IPS DF 19.7 (cell line): Measurements from ENCODE around the gene PRAME.
"Not testable (repeated sequence)": the region's sequence is repeated elsewhere in the genome, so short reads cannot be mapped to it uniquely, and the experiment has no call there.

Experiments used
- DNase-seq: peaks from one replicate; pipeline ENCODE4 v3.0.0-alpha.2; 2013; ENCODE audit warnings: low read depth, low spot score

The PRAME gene

GRCh38 chr22:22558972-22559603, at the start of gene PRAME:
Gene PRAME (minus strand): TSS chr22:22559265. CDS start chr22:22556832, 2,433 bp downstream.
- peak; percentile 38 for DNase-seq

- not testable (repeated sequence) for DNase-seq
These were observed 49.0 kb upstream of the PRAME start for GRCh38 chr22:22608022-22608421.

GRCh38 chr22:22605074-22605404, 46.0 kb upstream of the PRAME start:
- no peak for DNase-seq

GRCh38 chr22:22604326-22605073, 45.4 kb upstream of the PRAME start:
- no peak for DNase-seq

GRCh38 chr22:22603470-22603947, 44.4 kb upstream of the PRAME start:
- DNase-seq, result no peak

GRCh38 chr22:22600531-22601261, 41.6 kb upstream of the PRAME start:
- no peak for DNase-seq

GRCh38 chr22:22599248-22599647, 40.2 kb upstream of the PRAME start:
- no peak for DNase-seq

- DNase-seq, result no peak
These were observed 39.1 kb upstream of the PRAME start for GRCh38 chr22:22598144-22598543.

- no peak for DNase-seq
These were observed 36.2 kb upstream of the PRAME start for GRCh38 chr22:22595001-22595835.

GRCh38 chr22:22593964-22594656, 35.0 kb upstream of the PRAME start:
- no peak for DNase-seq

- DNase-seq, result no peak
These were observed 34.2 kb upstream of the PRAME start for GRCh38 chr22:22593250-22593649.

GRCh38 chr22:22591348-22592299, 32.6 kb upstream of the PRAME start:
- no peak for DNase-seq

- no peak for DNase-seq
These were observed 31.2 kb upstream of the PRAME start for GRCh38 chr22:22590136-22590891.

- DNase-seq, result no peak
These were observed 29.6 kb upstream of the PRAME start for GRCh38 chr22:22588485-22589164.

- no peak for DNase-seq
These were observed 28.6 kb upstream of the PRAME start for GRCh38 chr22:22587577-22588188.

GRCh38 chr22:22584722-22585121, 25.7 kb upstream of the PRAME start:
- no peak for DNase-seq

- no peak for DNase-seq
These were observed 24.0 kb upstream of the PRAME start for GRCh38 chr22:22583030-22583429.

GRCh38 chr22:22581524-22581923, 22.5 kb upstream of the PRAME start:
- DNase-seq, result not testable (repeated sequence)
